Measurements from ENCODE around the gene PROS1.

PROS1 gene

DNA sequence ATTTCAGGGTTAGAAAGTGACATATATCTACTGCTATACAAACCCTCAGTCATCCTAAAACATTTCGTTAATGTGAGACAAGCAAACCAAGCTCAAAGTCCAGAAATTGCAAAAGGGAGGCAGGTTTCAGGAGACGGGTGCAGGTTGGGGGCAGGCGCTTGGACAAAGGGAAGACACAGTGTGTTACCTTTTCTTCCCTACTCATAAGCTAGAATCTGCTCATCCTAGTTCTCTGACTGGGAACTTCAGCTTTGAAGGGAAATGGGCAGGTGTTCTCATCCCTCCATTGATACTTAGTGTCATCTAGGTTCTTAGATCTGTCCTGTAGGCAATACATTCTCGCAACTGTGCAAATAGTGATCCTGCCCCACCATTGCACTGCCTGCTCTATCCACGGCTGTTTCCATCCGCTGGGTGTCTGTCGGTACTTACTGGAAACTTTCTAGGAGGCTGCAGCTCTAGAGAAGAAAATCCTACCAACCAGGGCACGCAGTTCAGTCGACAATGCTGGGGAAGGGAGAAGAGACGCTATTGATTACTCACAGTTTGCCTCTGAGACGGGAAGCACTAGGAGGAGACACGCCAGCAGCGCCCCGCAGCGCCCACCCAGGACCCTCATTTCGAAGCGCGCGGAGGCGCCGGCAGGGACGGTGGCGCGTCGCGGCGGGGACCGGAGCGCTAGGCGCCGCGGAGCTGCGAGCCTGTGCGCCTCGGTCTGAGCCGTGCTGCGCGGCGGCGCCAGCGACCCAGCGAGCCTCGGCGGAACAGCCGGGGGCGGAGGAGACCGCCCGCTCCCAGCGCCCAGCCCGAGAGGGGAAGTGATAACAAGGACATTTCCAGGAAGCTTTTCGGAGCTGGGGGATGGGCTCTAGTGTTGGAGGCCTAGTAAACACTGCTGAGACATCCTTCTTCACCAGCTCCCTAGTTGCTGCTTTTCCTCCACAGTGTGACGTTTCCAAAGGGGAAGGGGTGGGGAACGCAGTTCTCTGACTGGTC, at the start of gene PROS1:
PROS1 (minus strand) TSS at position 766 of the 996 bp plus-strand sequence; CDS start at position 619, 147 bp downstream.
- TF ChIP-seq GATA2 (IDR thresholded peaks at IDR 0.05; ENCODE audit: low read depth, low read length), result peak; percentile 29; the same call in 1 of the 2 replicates
- TF ChIP-seq GATA3 (IDR thresholded peaks at IDR 0.05; ENCODE audit: low read depth, low read length), result no peak

DNA sequence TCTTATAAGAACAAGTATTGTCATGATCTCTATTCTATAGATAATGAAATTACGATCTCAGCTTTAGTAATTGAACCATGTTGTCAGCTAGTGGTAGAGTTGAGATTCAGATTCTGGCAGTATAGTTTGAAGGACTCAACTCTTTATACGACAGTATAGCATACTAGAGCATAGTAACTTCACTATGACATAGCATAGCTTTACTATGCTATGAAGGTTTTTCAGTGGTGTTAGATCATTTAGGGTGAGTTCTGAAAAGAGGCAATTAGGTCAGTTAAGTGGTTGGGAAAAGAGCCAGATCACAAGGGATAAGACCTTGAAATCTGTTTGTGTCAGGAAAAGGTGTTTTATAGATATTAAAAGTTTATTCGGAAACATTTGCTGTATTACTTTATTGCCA, 46.6 kb upstream of the PROS1 start:
- no peak for TF ChIP-seq GATA2 (IDR thresholded peaks at IDR 0.05; ENCODE audit: low read depth, low read length)
- no peak for TF ChIP-seq GATA3 (IDR thresholded peaks at IDR 0.05; ENCODE audit: low read depth, low read length)

DNA sequence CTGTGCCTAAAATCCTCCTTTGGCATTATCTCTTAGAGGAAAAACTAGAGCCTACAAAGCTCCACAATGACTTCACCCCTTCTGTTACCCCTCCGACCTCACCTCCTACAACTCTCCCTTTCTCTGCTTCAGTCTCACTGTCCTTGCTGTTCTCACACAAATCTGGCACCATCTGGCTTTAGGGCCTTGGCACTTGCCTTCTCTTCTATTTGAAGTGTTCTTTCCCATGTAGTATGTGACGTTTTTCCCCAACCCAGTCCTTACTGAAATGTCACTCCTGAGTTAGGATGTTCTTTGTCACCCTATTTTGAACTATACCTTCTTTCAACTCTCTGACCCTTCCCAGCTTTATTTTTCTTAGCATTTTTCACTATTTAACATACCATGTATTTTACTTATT, 46.0 kb upstream of the PROS1 start:
- TF ChIP-seq GATA2 (IDR thresholded peaks at IDR 0.05; ENCODE audit: low read depth, low read length) (no peak), GATA3 (IDR thresholded peaks at IDR 0.05; ENCODE audit: low read depth, low read length) (no peak)

DNA sequence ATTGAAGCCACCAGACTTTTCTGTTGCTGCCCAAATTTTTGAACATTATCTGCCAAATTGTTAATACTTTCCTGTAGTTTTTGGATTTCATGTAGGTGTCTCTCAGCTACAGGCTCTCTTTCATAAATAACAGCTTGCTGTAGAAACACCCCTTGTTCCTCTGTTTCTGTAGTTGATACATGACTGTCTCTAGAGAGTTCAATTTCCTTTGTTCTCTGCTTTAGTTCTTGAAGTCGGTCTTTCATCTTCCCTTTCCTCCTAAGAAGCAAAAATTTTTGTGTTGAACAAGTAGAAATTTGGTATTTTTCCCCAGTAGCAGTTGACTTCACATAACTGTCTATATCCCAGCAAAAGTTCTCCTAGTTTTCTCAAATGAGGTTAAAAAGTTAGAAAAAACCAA, 41.3 kb upstream of the PROS1 start:
- TF ChIP-seq GATA2 (IDR thresholded peaks at IDR 0.05; ENCODE audit: low read depth, low read length) (no peak), GATA3 (IDR thresholded peaks at IDR 0.05; ENCODE audit: low read depth, low read length) (no peak)

DNA sequence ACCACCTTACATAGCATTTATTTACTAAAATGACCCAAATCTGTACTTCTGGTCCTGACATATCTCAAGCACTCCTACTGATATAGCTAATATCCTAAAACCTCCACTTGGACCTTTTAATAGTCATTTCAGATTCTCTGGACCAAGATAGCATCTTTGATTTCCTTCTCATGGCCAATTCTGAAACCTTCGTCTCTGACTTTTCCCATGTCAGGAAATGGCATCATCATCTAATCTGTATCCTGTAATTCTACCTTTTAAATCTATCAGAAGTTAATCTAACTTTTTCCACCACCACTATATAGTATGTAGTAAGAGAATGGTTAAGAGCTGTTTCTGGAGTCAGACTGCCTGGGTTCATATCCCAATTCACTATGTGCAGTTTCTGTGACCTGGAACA, 38.5 kb upstream of the PROS1 start:
- TF ChIP-seq GATA3 (IDR thresholded peaks at IDR 0.05; ENCODE audit: low read depth, low read length), result no peak
- no peak for TF ChIP-seq GATA2 (IDR thresholded peaks at IDR 0.05; ENCODE audit: low read depth, low read length)

DNA sequence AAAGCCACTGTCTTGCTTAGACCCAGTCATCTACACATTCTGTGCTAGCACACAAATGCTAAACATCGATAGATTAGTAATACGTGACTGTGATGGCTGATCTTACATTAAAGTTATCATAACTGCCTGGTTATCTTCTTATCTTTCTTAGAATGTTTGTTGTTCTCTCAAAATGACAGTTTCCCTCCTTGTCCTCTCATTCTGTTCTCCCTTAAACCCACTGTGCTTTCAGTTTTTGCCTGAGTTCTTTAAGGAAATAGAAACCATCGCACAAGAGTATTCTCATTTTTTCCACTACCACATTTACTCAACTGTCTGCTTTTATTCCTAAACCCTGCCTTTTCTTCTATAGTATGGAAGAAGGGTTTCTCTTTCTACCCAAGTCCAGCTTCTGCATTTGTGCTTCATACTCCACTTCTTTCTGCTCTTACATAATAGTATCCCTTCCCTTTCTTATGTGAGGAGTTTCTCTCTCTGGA, 37.6 kb upstream of the PROS1 start:
- no peak for TF ChIP-seq GATA3 (IDR thresholded peaks at IDR 0.05; ENCODE audit: low read depth, low read length)
- TF ChIP-seq GATA2 (IDR thresholded peaks at IDR 0.05; ENCODE audit: low read depth, low read length), result no peak

DNA sequence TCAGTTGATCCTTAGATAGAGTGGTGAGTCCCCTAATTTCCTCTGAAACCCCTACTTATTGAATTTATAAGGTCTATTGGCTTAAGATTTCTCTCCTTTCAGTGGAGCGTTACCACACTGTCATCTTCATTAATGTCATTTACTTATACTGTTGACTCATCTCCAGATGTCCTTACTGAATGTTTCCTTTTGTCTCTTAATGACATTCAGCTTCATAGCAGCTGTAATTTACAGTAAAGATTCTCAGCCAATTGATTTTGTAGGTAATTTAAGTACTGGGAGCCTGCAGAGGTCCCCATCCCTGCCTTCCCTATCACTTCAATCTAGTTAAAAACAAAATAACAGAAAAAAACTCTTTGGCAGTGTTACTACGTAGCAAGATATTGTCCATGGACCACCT, 35.9 kb upstream of the PROS1 start:
- no peak for TF ChIP-seq GATA3 (IDR thresholded peaks at IDR 0.05; ENCODE audit: low read depth, low read length)
- TF ChIP-seq GATA2 (IDR thresholded peaks at IDR 0.05; ENCODE audit: low read depth, low read length), result no peak

DNA sequence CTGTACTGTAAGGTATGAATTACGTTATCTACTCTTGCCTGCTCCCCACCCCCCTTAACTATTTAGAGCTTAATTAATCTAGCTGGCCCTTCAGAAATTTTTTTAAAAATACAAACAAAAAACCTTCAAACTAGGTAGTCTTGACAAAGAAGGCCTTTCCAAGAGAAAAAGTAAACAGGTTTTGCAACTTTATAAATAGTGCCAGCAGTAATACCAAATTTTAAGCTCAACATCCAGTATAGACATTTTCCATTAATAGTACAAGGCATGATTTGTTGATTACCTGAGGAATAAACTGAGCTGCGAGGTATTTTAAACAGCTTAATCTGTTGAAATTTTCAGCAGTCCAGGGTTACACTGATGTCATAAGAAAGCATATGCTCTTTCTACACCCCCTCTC, 34.6 kb upstream of the PROS1 start:
- TF ChIP-seq GATA2 (IDR thresholded peaks at IDR 0.05; ENCODE audit: low read depth, low read length) (no peak), GATA3 (IDR thresholded peaks at IDR 0.05; ENCODE audit: low read depth, low read length) (no peak)

DNA sequence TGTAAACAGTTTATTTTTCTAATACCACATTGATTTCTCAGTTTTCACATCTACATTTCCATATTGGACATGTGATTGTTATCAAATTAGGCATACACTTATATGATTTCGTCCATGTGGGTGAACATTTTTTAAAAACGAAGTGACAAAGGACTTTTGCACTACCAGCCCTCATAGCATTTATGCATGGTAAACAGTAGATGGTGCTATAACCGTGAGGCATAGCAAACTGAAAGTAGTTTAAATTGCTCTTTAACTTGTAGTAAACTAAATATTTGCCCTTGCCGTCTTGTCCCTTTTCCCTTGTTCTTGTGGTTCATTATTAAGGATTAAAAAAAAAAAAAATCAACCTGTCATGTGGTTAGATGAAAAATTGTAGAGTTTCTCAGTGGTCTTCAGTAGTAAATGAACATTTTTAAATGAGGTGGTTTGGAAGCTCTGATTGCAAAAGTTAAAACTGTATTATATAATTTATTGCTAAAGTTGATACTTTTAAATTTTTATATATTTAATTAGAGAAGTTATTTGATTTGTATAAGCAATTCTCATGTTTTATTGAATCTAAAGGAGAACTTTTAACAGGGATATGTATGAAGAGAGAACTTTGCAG, 30.7 kb upstream of the PROS1 start:
- TF ChIP-seq GATA2 (IDR thresholded peaks at IDR 0.05; ENCODE audit: low read depth, low read length), result no peak
- TF ChIP-seq GATA3 (IDR thresholded peaks at IDR 0.05; ENCODE audit: low read depth, low read length), result no peak

DNA sequence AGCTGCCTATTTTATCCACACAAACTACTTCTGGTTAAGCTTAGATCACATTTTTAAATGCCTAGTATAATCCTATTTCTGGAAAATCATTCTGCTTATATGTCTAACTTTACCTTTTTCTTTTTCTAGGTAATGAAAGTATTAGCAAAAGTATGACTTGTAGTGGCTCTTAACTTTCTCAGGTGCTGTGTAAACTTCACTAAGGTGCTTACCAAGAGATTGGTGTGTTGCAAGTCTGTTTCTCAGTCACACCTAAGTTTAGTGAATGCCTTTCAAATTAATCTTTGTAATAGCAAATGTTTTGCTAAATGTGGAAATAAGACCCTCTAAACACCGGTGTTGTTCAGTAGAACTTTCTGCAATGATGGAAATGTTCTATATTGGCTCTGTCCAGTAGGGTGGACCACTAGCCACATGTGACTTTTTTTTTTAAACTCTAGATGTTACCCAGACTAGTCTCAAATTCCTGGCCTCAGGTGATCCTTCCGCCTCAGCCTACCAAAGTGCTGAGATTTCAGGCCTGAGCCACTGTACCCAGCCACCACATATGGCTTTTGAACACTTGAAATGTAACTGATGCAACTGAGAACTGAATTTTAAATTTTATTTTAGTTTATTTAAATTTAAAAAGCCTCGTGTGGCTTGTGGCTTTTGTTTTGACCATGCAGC, 28.3 kb upstream of the PROS1 start:
- no peak for TF ChIP-seq GATA3 (IDR thresholded peaks at IDR 0.05; ENCODE audit: low read depth, low read length)
- TF ChIP-seq GATA2 (IDR thresholded peaks at IDR 0.05; ENCODE audit: low read depth, low read length), result no peak

DNA sequence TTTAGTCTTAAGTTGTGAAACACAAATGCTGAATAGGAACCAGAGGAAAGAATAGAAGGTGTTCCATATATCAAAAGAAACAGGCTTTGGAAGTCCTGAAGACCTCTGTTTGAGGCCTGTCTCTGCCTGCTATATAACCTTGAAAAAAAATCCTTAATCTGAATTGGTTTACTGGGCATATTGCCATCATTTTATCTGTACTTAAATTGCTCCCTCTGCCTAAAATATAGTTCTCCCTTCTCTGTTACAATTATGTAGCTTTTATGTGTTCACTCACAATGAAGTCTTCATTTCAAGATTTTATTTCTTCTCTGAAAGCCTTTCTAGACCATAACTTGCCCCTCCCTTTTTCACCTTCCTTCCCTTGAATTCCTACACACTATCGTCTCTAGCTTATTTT, 27.5 kb upstream of the PROS1 start:
- no peak for TF ChIP-seq GATA3 (IDR thresholded peaks at IDR 0.05; ENCODE audit: low read depth, low read length)
- no peak for TF ChIP-seq GATA2 (IDR thresholded peaks at IDR 0.05; ENCODE audit: low read depth, low read length)

DNA sequence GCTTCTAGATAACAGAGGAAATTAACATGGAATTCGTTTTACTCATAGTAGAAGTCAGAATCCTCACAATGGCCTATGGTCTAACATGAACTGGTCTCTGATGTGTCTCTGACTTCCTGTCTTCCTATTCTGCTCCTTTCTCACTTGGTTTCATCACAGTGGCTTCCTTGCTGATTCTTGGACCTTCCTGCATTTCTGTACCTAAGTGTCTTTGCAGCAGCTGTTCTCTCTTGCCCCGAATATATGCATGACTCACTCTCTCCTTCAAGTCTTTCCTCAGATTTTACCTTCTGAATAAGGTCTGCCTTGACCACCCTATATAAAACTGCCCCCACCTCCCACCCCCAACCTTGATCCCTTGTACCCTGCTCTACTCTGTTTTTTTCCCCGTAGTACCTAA, 20.4 kb upstream of the PROS1 start:
- no peak for TF ChIP-seq GATA3 (IDR thresholded peaks at IDR 0.05; ENCODE audit: low read depth, low read length)
- TF ChIP-seq GATA2 (IDR thresholded peaks at IDR 0.05; ENCODE audit: low read depth, low read length), result no peak

DNA sequence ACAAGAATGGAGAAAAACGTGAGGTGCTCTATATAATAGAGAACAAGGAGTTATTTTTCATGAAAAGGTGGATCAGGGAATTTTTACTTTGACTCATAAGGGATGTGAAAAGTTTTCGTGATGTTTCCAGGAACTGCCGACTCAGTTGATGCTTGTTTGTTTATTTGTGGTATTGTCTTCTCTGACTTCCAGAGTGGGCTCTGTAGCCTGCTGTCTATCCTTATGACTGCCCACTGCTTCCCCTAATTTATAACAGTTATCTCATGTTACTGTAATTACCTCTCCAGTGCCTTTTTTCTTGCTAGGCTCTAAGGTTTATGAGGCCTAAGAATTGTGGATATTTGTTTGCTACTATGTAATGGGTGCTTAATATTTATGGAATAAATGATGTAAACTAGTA, 18.5 kb upstream of the PROS1 start:
- TF ChIP-seq GATA2 (IDR thresholded peaks at IDR 0.05; ENCODE audit: low read depth, low read length) (no peak), GATA3 (IDR thresholded peaks at IDR 0.05; ENCODE audit: low read depth, low read length) (no peak)

DNA sequence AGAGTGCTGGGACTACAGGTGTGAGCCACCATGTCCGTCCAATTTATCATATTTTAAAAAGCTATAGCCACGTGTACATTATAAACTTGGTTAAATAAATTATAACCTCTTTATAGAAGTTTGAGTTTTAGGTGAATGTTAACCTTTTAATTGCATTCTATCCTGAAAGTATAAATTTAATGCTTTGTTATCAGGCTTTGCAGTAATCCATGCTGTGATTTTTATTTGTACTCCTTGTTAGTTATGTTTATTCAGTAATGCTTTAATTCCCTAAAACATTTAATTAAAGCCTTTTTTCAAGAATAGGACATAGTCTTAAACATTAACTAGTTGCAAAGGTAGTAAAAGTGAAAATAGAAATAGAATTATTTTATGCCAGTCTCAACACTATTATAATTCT, 17.9 kb upstream of the PROS1 start:
- TF ChIP-seq GATA2 (IDR thresholded peaks at IDR 0.05; ENCODE audit: low read depth, low read length) (no peak), GATA3 (IDR thresholded peaks at IDR 0.05; ENCODE audit: low read depth, low read length) (no peak)
